C4-2B (cell line): ENCODE results near the gene BTBD8.

Source experiments
- H3K27ac ChIP-seq: fragments of 450-650 bp; 2 replicates; pipeline ENCODE4 v1.5.1; 2017
- CTCF ChIP-seq: fragments of 450-650 bp; conservative IDR thresholded peaks from 2 replicates; pipeline ENCODE4 v1.5.1; 2017; ENCODE audit warnings: mild to moderate bottlenecking
- ZFX ChIP-seq: fragments of 450-650 bp; IDR thresholded peaks from 2 replicates; pipeline ENCODE4 v1.6.1; 2017

The BTBD8 gene

GRCh38 chr1:92125204-92125603, 45.1 kb downstream of the BTBD8 start:
- TF ChIP-seq CTCF (no peak), ZFX (no peak)
- no peak overlapping the region for H3K27ac ChIP-seq

GRCh38 chr1:92126088-92126487, 45.9 kb downstream of the BTBD8 start:
- TF ChIP-seq CTCF: no peak
- TF ChIP-seq ZFX: no peak
- H3K27ac ChIP-seq: no peak overlapping the region

- TF ChIP-seq ZFX (no peak), CTCF (no peak)
- H3K27ac ChIP-seq: no peak overlapping the region
Observed at GRCh38 chr1:92134331-92134730, 54.2 kb downstream of the BTBD8 start.

- no peak overlapping the region for H3K27ac ChIP-seq
- TF ChIP-seq ZFX (no peak), CTCF (no peak)
Observed at GRCh38 chr1:92136341-92136740, 56.2 kb downstream of the BTBD8 start.

GRCh38 chr1:92154934-92155333, 74.8 kb downstream of the BTBD8 start:
- TF ChIP-seq ZFX (no peak), CTCF (no peak)
- no peak overlapping the region for H3K27ac ChIP-seq

GRCh38 chr1:92159593-92159992, 79.4 kb downstream of the BTBD8 start:
- TF ChIP-seq ZFX: no peak
- TF ChIP-seq CTCF: no peak
- H3K27ac ChIP-seq: no peak overlapping the region

GRCh38 chr1:92165389-92165788, 85.2 kb downstream of the BTBD8 start:
- TF ChIP-seq CTCF: no peak
- TF ChIP-seq ZFX: no peak

More at GRCh38 chr1:92165389-92165788, 85.2 kb downstream of the BTBD8 start:
- H3K27ac ChIP-seq: no peak overlapping the region
